NB4 (cell line): ENCODE measurements around the gene CNN2.

Source experiments
- MYC ChIP-seq: IDR thresholded peaks from 2 replicates; pipeline ENCODE4 v1.6.1; 2011; ENCODE audit warnings: low read depth, low read length
- POLR2A ChIP-seq: IDR thresholded peaks from 2 replicates; pipeline ENCODE4 v1.6.1; 2011; ENCODE audit warnings: mild to moderate bottlenecking; ENCODE audit not compliant: insufficient read length; ENCODE audit errors: extremely low read depth
- TF ChIP-seq, protein P1 (sequence below): IDR thresholded peaks from one replicate; pipeline ENCODE4 v1.5.1; 2012; ENCODE audit warnings: low read depth, low read length
- TF ChIP-seq, protein P2 (sequence below): IDR thresholded peaks from 2 replicates; pipeline ENCODE4 v1.6.1; 2011; ENCODE audit warnings: low read depth, low read length

DNA sequence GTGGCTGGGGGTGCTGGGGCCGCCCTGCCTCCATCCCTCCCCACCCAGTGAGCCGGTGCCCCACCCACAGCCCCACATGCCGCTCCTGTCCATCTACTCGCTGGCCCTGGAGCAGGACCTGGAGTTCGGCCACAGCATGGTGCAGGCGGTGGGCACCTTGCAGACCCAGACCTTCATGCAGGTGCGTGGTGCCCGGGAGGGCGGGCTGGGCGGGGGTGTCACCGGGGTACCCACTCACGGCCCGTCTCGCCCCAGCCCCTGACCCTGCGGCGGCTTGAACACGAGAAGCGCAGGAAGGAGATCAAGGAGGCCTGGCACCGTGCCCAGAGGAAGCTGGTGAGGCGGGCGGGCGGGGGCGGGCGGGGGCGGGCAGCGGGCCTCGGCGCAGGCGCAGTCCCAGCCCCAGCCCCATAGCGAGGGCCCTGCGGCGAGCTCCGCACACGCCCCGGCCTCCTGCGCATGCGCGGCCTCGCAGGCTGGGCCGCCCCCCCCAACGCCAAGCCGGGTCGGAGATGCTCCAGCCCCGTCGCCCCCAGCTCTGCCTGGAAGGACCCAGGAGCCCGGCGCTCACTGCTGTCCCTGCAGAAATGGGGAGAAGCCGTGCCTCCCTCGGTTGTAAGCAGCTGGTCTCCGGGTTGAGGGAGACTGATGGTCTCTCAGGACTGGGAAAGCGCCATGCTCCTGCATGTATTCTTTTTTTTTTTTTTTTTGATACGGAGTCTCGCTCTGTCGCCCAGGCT lies 48.3 kb downstream of the CNN2 start:
- TF ChIP-seq POLR2A (no peak), MYC (no peak)
- TF ChIP-seq, protein P1, sequence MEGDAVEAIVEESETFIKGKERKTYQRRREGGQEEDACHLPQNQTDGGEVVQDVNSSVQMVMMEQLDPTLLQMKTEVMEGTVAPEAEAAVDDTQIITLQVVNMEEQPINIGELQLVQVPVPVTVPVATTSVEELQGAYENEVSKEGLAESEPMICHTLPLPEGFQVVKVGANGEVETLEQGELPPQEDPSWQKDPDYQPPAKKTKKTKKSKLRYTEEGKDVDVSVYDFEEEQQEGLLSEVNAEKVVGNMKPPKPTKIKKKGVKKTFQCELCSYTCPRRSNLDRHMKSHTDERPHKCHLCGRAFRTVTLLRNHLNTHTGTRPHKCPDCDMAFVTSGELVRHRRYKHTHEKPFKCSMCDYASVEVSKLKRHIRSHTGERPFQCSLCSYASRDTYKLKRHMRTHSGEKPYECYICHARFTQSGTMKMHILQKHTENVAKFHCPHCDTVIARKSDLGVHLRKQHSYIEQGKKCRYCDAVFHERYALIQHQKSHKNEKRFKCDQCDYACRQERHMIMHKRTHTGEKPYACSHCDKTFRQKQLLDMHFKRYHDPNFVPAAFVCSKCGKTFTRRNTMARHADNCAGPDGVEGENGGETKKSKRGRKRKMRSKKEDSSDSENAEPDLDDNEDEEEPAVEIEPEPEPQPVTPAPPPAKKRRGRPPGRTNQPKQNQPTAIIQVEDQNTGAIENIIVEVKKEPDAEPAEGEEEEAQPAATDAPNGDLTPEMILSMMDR = no peak
- TF ChIP-seq, protein P2, sequence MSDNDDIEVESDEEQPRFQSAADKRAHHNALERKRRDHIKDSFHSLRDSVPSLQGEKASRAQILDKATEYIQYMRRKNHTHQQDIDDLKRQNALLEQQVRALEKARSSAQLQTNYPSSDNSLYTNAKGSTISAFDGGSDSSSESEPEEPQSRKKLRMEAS = no peak
